ENCODE results near the gene NOS3.
"Not testable (repeated sequence)": the region's sequence is repeated elsewhere in the genome, so short reads cannot be mapped to it uniquely, and the experiment has no call there.

NOS3 gene

GRCh38 chr7:151040616-151041375, 50.0 kb downstream of the NOS3 start:
- no peak for DNase-seq

- not testable (repeated sequence) for DNase-seq
These were observed 52.6 kb downstream of the NOS3 start for GRCh38 chr7:151043449-151043848.

DNA sequence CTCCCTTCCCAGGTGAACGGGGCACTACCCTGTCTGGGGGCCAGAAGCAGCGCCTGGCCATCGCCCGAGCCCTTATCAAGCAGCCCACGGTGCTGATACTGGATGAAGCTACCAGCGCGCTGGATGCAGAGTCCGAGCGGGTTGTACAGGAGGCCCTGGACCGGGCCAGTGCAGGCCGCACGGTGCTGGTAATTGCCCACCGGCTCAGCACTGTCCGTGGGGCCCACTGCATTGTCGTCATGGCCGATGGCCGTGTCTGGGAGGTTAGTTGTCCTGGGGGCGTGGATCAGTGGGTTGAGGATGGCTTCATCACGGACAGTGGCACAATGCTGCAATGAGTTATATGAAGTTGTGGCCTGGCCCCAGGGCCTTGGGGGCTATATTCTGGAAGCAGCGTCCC, 53.1 kb downstream of the NOS3 start:
- DNase-seq: no peak

DNA sequence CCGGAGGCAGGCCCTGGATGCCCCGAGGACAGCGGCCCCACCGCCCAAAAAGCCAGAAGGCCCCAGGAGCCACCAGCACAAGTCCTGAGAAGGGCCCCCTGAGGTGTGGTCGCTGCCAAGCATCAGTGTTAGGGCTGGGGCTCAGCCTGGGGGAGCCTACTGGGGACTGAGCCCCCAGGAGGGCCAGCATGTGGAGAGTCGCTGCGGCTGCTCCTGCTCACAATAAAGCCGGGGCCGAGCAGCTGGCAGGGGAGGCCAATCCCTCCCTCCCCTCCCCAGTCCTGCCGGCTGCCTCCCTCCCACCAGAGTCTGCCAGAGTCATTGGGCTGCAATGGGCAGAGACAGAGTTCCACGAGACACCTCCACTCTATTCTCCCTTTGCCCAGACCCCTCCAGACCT, 54.4 kb downstream of the NOS3 start:
- DNase-seq: no peak

- no peak for DNase-seq
These were observed 55.1 kb downstream of the NOS3 start for GRCh38 chr7:151045967-151046366.

DNA sequence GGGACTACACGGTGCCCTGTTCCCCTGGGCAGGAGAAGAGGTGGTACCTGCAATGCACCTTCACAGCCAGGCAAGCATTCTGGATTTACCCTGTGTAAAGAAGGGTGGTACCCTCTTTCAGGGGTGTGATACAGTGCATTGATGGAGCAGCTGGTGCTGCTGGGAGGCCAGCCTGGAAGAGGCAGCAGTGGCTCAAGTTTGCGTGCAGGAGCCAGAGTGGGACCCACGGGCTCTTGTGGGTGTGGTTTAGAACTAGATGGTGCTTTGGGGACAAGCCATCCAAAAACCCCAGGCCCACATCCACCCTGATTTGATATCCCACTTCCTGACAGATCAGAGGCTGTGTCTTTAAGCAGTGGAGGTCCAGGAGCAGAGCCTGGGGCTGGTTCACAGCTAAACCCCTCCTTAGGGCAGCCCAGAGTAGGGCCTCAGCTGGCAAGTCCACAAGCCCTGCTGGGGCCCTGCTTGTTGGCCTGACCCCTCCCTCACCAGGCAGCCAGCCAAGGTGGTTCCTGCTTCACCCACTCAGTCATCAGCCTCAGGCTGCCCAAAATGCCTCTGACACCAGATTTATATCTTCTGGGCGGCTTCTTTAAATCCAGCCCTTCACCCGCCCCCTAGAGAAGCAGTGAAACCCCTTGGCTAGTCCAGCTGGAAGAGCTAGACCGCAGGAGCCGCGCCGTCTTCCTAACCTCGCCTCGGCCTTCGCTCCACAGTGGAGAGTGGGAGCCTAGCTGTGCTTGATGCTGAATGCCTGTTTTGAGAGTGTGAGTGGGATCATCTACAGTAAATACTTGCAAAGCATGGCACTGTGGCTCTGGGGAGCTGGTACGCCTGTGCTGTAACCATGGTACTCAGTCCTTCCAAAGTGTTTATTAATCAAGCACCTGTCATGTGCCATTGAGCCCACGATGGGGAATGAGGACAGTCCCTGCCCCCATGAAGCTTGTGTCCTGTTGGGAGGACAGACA, 56.1 kb downstream of the NOS3 start:
- DNase-seq: no peak

DNA sequence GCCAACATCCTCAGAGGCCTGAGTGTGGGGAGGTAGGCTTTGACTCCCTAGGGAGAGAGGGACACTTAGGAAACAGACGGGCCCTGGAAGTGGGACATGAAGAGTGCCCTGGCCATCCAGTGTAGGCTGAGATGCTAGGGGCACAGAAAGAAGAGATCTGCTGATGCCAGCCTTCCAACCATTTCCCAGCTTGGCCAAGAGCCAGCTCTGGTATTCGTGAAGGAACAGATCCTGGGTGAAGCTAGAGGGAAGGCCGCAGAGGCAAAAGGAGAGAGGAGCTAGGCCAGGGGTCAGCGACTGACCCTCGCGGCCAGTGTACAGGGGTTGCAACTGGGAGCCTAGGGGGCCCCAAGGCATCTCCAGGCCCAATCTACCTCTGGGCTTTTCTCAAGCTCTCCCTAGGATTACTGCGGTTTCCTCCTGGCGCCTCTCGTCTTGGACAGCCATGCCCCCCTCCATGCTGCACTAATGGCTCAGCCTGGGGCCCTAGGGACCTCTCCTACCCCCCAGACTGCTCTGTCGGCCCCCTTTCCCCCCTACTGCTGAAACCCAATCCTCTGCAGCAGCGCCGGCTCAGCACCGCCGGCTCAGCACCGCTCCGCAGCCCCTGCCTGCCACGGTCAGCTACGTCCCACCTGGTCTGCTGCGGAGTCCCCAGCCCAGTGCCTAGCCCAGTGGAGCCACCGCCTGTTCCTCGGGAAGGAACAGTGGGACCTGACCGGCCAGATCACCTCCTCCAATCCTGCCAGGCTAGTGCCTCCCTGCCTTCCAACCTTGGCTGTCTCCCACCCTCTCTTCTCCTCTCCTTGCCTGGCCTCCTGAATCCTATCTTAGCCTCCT, 57.4 kb downstream of the NOS3 start, which contains the start of gene ASIC3:
Gene ASIC3 (plus strand): TSS at position 556 of the 840 bp plus-strand sequence. CDS start 355 bp downstream, outside the sequence.
- DNase-seq: no peak

DNA sequence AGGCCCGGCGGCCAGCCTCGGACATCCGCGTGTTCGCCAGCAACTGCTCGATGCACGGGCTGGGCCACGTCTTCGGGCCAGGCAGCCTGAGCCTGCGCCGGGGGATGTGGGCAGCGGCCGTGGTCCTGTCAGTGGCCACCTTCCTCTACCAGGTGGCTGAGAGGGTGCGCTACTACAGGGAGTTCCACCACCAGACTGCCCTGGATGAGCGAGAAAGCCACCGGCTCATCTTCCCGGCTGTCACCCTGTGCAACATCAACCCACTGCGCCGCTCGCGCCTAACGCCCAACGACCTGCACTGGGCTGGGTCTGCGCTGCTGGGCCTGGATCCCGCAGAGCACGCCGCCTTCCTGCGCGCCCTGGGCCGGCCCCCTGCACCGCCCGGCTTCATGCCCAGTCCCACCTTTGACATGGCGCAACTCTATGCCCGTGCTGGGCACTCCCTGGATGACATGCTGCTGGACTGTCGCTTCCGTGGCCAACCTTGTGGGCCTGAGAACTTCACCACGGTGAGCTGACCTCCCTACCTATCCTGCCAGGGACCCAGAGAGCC, 58.2 kb downstream of the NOS3 start:
- DNase-seq: no peak

- peak; percentile 48 for DNase-seq
These were observed 60.3 kb downstream of the NOS3 start for GRCh38 chr7:151051108-151051507.

DNA sequence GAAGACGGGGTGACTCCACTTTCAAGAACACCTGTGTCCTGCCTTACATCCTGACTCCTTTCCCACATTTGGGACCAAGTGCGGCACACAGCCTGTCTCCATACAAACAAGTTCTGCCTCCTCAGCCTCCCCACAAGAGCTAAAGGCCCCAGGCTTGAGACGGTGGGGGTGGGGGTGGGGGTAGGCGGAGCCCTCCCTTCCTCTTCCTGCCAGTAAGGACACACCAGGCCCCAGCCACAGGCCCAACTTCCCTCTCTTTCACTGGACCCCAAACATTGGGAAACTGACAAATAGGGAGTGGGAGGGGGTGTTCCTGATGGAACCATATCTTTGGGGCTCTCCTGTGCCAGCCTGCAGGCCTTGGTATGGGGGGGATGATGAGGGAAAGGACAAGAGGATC, 62.3 kb downstream of the NOS3 start:
- no peak for DNase-seq

GRCh38 chr7:151053751-151054150, 62.9 kb downstream of the NOS3 start:
- DNase-seq: no peak

GRCh38 chr7:151056283-151056665, 65.5 kb downstream of the NOS3 start:
- DNase-seq: no peak

GRCh38 chr7:151056666-151057505, 66.1 kb downstream of the NOS3 start:
- DNase-seq: no peak

GRCh38 chr7:151057506-151057988, 66.7 kb downstream of the NOS3 start, which contains the start of gene CDK5:
TSS of gene CDK5 (minus strand) at chr7:151057897. CDS start at chr7:151057848, 49 bp downstream.
- DNase-seq: no peak

GRCh38 chr7:151057989-151058780, 67.4 kb downstream of the NOS3 start:
- DNase-seq: peak; percentile 99

DNA sequence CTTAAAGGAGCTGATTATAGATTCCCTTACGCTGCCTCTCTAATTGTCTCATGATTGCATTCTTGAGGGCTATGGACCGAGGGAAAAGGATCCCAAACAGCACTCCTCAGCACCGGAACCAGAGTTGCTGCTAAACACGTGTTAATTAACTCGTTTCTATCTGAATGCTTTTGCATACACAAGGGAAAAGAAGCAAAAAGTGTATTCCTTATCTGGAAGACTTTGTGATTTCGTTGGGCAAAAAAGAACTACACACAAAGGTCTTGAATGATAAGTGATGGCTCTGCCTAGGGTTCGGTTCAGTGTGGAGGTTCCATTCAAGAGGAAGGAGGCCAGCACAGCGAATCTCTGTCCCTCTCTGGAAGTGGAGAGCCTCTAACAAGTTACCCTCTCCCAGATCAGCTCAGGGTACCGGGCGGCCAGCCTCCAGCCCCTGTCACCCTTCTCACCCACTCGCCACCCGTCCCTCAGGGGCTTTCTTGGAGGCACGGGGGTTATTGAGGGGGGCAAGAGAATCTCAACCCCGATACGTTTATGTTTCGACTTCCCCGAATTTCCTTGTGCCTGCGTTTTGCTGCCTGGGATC, 68.1 kb downstream of the NOS3 start:
- DNase-seq: no peak

GRCh38 chr7:151059367-151060112, 68.7 kb downstream of the NOS3 start, which contains the start of gene SLC4A2:
TSS of gene SLC4A2 (plus strand) at chr7:151059589. CDS start at chr7:151061988, 2,399 bp downstream.
- DNase-seq: peak; percentile 72

DNA sequence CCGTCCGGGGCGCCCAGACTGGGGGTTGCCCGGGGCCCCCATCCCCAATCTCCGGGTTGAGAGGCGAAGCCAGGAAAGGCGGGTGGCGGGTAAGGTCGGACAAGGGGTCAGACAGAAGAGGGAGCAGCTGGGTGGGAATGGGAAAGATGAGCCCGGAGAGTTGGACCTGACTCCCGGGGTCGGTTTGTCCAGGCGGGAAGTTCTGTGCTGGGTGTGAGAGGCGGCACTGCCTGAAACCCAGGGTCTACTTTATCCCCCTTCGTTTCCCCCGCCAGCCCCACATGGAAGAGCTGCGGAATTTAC, 69.2 kb downstream of the NOS3 start:
- DNase-seq: no peak
